HepG2 (cell line): Measurements from ENCODE around the gene INO80C. TPM values are rescaled to one million over a fixed set of nuclear protein-coding genes. Genes with fewer than 3 reads are reported as not detected.

Experiments used
- CTCF ChIP-seq: sonication (generic); formaldehyde crosslinking; IDR thresholded peaks from 2 replicates; pipeline ENCODE4 v1.5.0; 2020; ENCODE audit warnings: mild to moderate bottlenecking, missing genetic modification reagents, moderate library complexity
- DMTF1 ChIP-seq: sonication (generic); formaldehyde crosslinking; IDR thresholded peaks from 2 replicates; pipeline ENCODE4 v1.4.0; 2020; ENCODE audit warnings: mild to moderate bottlenecking, missing genetic modification reagents
- GABPB1 ChIP-seq: IDR thresholded peaks from 2 replicates; pipeline ENCODE4 v1.6.1; 2016; ENCODE audit warnings: mild to moderate bottlenecking, missing genetic modification reagents, moderate library complexity, missing compliant biosample characterization
- HES4 ChIP-seq: sonication (generic); formaldehyde crosslinking; IDR thresholded peaks from 2 replicates; pipeline ENCODE4 v1.9.0; 2021; ENCODE audit warnings: mild to moderate bottlenecking, missing genetic modification reagents, borderline replicate concordance
- HNF4A ChIP-seq: sonication (generic); formaldehyde crosslinking; IDR thresholded peaks from 2 replicates; pipeline ENCODE4 v1.4.0; 2020; ENCODE audit warnings: missing genetic modification reagents
- IKZF1 ChIP-seq: fragments of 450-650 bp; IDR thresholded peaks from 2 replicates; pipeline ENCODE4 v1.7.1; 2016
- JUNB ChIP-seq: sonication (generic); formaldehyde crosslinking; IDR thresholded peaks from 2 replicates; pipeline ENCODE4 v1.8.0; 2022; ENCODE audit warnings: missing genetic modification reagents, mild to moderate bottlenecking, borderline replicate concordance
- NFE2L1 ChIP-seq: sonication (generic); formaldehyde crosslinking; IDR thresholded peaks from 2 replicates; pipeline ENCODE4 v1.4.0; 2020; ENCODE audit warnings: missing genetic modification reagents, mild to moderate bottlenecking, borderline replicate concordance
- NR2F6 ChIP-seq, 2 experiments: IDR thresholded peaks; 2 replicates each; pipeline ENCODE4 v1.6.1; 2016; ENCODE audit warnings: antibody characterized with exemption in 1 of 2, mild to moderate bottlenecking in 1 of 2
- PAX8 ChIP-seq: sonication (generic); formaldehyde crosslinking; IDR thresholded peaks from 2 replicates; pipeline ENCODE4 v1.8.0; 2022; ENCODE audit warnings: mild to moderate bottlenecking, missing genetic modification reagents, borderline replicate concordance
- RARA ChIP-seq: IDR thresholded peaks from 2 replicates; pipeline ENCODE4 v1.6.1; 2016; ENCODE audit warnings: missing genetic modification reagents, missing compliant biosample characterization
- RBFOX2 ChIP-seq: fragments of 200-400 bp; formaldehyde crosslinking; IDR thresholded peaks from 2 replicates; pipeline ENCODE4 v1.6.1; 2017; ENCODE audit warnings: low read depth, mild to moderate bottlenecking, low read length
- RNF2 ChIP-seq: fragments of 450-650 bp; conservative IDR thresholded peaks from 2 replicates; pipeline ENCODE4 v1.6.1; 2016; ENCODE audit warnings: low read depth
- SKIL ChIP-seq: sonication (generic); formaldehyde crosslinking; IDR thresholded peaks from 2 replicates; pipeline ENCODE4 v1.8.0; 2022; ENCODE audit warnings: missing genetic modification reagents, mild to moderate bottlenecking, moderate library complexity, borderline replicate concordance
- SNAPC4 ChIP-seq: sonication (generic); formaldehyde crosslinking; IDR thresholded peaks from 2 replicates; pipeline ENCODE4 v1.4.0; 2020; ENCODE audit warnings: mild to moderate bottlenecking, missing genetic modification reagents
- TBP ChIP-seq: sonication (generic); formaldehyde crosslinking; IDR thresholded peaks from 2 replicates; pipeline ENCODE4 v1.5.0; 2020; ENCODE audit warnings: missing genetic modification reagents
- ZMAT3 ChIP-seq: sonication (generic); formaldehyde crosslinking; conservative IDR thresholded peaks from 2 replicates; pipeline ENCODE4 v1.7.0; 2021; ENCODE audit warnings: missing genetic modification reagents
- ZNF629 ChIP-seq: sonication (generic); formaldehyde crosslinking; conservative IDR thresholded peaks from 2 replicates; pipeline ENCODE4 v1.5.0; 2020; ENCODE audit warnings: missing genetic modification reagents
- ZNF768 ChIP-seq: sonication (generic); formaldehyde crosslinking; IDR thresholded peaks from 2 replicates; pipeline ENCODE4 v1.4.0; 2020; ENCODE audit warnings: missing genetic modification reagents
- polyA plus RNA-seq, 8 experiments: library from polyadenylated mRNA; depleted of rRNA in 3 of 8; stranded (reverse) in 7 of 8; unstranded in 1 of 8; fragments of >200 nt; fragmentation: Illumina TruSeq in 4 of 8; extraction: Trizol in 4 of 8; gene quantifications; 2 replicates each; pipeline versions ENCODE4 v1.2.1 to v1.2.3, GENCODE V29; 2011 to 2016; ENCODE audit warnings: low read depth in 4 of 8, missing spikeins in 1 of 8, mixed read lengths in 1 of 8; ENCODE audit not compliant: insufficient read depth in 1 of 8
- total RNA-seq, 5 experiments: library from RNA; depleted of rRNA; stranded (reverse); fragments of >200 nt; fragmentation: Illumina TruSeq; extraction: Trizol; gene quantifications; 2 replicates each; pipeline ENCODE4 v1.2.3, GENCODE V29; 2016; ENCODE audit warnings: low read depth in 1 of 5

INO80C gene
- total and polyA plus RNA-seq, 2 of the 13 experiments (the other 11 are each of a cell fraction or from before 2014, with no cell fraction given) = 8.2 to 15.4 TPM

GRCh38 chr18:35485852-35486251 is 11.9 kb downstream of the INO80C start (continued):
- TF ChIP-seq SNAPC4 (CRISPR knock-in tag) (no peak), RNF2 (no peak), JUNB (CRISPR knock-in tag) (no peak), ZNF629 (CRISPR knock-in tag) (no peak), HNF4A (CRISPR knock-in tag) (0 out of 2 replicates have a peak, but pooled peaks have one; percentile 36), NFE2L1 (no peak), DMTF1 (CRISPR knock-in tag) (no peak), RBFOX2 (no peak), ZMAT3 (CRISPR knock-in tag) (no peak), RARA (CRISPR knock-in tag) (peak; percentile 79), PAX8 (no peak), HES4 (no peak), SKIL (CRISPR knock-in tag) (no peak), IKZF1 (no peak), ZNF768 (CRISPR knock-in tag) (no peak), TBP (CRISPR knock-in tag) (no peak), GABPB1 (CRISPR knock-in tag) (no peak), NR2F6 (IDR thresholded peaks at IDR 0.05) (no peak), NR2F6 (CRISPR knock-in tag; IDR thresholded peaks at IDR 0.05) (0 out of 2 replicates have a peak, but pooled peaks have one; percentile 26), CTCF (CRISPR knock-in tag) (no peak)
